ENCODE data around the gene EIF4ENIF1.
A peak's percentile ranks its signal among the peaks of the same experiment; 100 is the strongest.

DNA sequence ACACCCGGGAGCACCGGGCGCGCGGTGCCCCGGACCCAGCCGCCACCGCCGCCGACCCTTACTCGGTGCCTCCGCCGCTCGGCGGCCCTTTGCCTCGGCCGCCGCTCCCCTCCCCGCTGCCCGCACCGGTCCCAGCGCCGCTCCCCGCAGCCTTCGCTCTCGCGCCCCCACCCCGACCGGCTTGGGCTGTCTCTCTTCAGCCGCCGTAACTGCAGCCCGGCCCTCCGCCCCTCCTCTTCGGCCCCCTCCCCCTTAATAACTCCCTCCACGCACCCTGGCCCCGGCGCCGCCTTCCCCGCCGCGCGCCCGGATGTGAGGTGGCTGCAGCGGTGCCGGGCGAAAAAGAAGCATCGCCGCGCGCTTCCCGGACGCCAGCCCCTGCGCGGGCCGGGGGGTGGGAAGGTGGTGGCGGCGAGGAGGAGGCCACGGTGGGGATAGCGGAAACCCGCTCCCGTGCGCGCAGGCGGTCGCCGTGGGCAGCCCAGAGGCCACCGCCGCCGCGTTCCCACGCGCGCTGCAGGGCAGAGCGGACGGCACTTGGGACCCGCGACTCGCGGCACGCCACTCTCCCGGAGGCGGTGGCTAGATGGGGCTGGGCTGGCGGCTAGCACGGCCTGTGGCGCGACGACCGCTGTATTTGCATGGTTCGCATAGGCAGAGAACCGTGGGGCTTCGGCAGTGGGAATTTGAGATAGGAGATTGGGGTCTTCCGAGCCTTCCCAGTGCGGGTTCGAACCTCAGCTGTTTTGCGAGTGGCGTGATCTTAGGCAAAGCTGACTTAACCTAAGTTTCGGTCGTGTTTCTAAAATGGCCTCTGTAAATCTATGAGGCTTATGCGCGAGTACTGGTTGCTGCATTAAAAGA lies at the start of gene EIF4ENIF1:
- TF ChIP-seq POLR2AphosphoS5 (IDR thresholded peaks at IDR 0.05) (peak; percentile 40 to 80 (median 75)), POLR2A (IDR thresholded peaks at IDR 0.05) (no peak)
- TF ChIP-seq, protein P1, sequence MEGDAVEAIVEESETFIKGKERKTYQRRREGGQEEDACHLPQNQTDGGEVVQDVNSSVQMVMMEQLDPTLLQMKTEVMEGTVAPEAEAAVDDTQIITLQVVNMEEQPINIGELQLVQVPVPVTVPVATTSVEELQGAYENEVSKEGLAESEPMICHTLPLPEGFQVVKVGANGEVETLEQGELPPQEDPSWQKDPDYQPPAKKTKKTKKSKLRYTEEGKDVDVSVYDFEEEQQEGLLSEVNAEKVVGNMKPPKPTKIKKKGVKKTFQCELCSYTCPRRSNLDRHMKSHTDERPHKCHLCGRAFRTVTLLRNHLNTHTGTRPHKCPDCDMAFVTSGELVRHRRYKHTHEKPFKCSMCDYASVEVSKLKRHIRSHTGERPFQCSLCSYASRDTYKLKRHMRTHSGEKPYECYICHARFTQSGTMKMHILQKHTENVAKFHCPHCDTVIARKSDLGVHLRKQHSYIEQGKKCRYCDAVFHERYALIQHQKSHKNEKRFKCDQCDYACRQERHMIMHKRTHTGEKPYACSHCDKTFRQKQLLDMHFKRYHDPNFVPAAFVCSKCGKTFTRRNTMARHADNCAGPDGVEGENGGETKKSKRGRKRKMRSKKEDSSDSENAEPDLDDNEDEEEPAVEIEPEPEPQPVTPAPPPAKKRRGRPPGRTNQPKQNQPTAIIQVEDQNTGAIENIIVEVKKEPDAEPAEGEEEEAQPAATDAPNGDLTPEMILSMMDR (IDR thresholded peaks at IDR 0.05) = no peak

Measured in stomach (tissue), 4 donors.